ENCODE results near the gene PCID2.

Gene PCID2

GRCh38 chr13:113167575-113167974, 40.9 kb downstream of the PCID2 start:
- no peak overlapping the region for H3K4me3 ChIP-seq
- no peak overlapping the region for H3K27ac ChIP-seq
- H3K4me1 ChIP-seq, result no peaks in the 10 kb centered on the region
- H3K36me3 ChIP-seq, result peaks cover 19 to 42% (median 22%) of the 10 kb centered on the region in 3 donors
- TF ChIP-seq CTCF (IDR thresholded peaks at IDR 0.05), result no peak
- no peaks in the 10 kb centered on the region for H3K9me3 ChIP-seq
- peaks cover 0 to 14% of the 10 kb centered on the region in 2 donors for H3K27me3 ChIP-seq
- DNase-seq, result no peak
- intact Hi-C loops (cut with DNase I; ENCODE audit: low total_unique reads), result no loop called here

GRCh38 chr13:113167155-113167554, 41.3 kb downstream of the PCID2 start:
- no peaks in the 10 kb centered on the region for H3K9me3 ChIP-seq
- peaks cover 15 to 38% (median 18%) of the 10 kb centered on the region in 3 donors for H3K36me3 ChIP-seq
- no peak overlapping the region for H3K4me3 ChIP-seq
- H3K27ac ChIP-seq, result no peak overlapping the region
- intact Hi-C loops (cut with DNase I; ENCODE audit: low total_unique reads), result no loop called here
- H3K4me1 ChIP-seq, result no peaks in the 10 kb centered on the region
- DNase-seq, result no peak
- peaks cover 0 to 14% of the 10 kb centered on the region in 2 donors for H3K27me3 ChIP-seq
- no peak for TF ChIP-seq CTCF (IDR thresholded peaks at IDR 0.05)

- intact Hi-C loops (cut with DNase I; ENCODE audit: low total_unique reads), result no loop called here
- Histone ChIP-seq H3K9me3 (no peaks in the 10 kb centered on the region), H3K4me1 (no peaks in the 10 kb centered on the region), H3K27ac (no peak overlapping the region), H3K36me3 (peaks cover 10 to 33% (median 13%) of the 10 kb centered on the region in 3 donors), H3K4me3 (no peak overlapping the region), H3K27me3 (peaks cover 0 to 14% of the 10 kb centered on the region in 2 donors)
- no peak for DNase-seq
- TF ChIP-seq CTCF (IDR thresholded peaks at IDR 0.05), result no peak
Measured at GRCh38 chr13:113166681-113167080, 41.8 kb downstream of the PCID2 start.

GRCh38 chr13:113166266-113166665, 42.2 kb downstream of the PCID2 start:
- intact Hi-C loops (cut with DNase I; ENCODE audit: low total_unique reads), result no loop called here
- H3K9me3 ChIP-seq, result no peaks in the 10 kb centered on the region
- no peak for DNase-seq
- TF ChIP-seq CTCF (IDR thresholded peaks at IDR 0.05), result no peak
- H3K36me3 ChIP-seq, result peaks cover 6 to 29% (median 9%) of the 10 kb centered on the region in 3 donors
- H3K27ac ChIP-seq, result no peak overlapping the region
- H3K4me3 ChIP-seq, result no peak overlapping the region
- H3K27me3 ChIP-seq, result peaks cover 0 to 18% of the 10 kb centered on the region in 2 donors
- no peaks in the 10 kb centered on the region for H3K4me1 ChIP-seq

GRCh38 chr13:113164492-113164891, 44.0 kb downstream of the PCID2 start:
- intact Hi-C loops (cut with DNase I; ENCODE audit: low total_unique reads), result no loop called here
- H3K27me3 ChIP-seq, result peaks cover 0 to 19% of the 10 kb centered on the region in 2 donors
- H3K9me3 ChIP-seq, result no peaks in the 10 kb centered on the region
- H3K36me3 ChIP-seq, result peaks cover under 1 to 14% (median 3%) of the 10 kb centered on the region in 3 donors
- H3K27ac ChIP-seq, result no peak overlapping the region
- no peak for TF ChIP-seq CTCF (IDR thresholded peaks at IDR 0.05)
- H3K4me3 ChIP-seq, result no peak overlapping the region
- H3K4me1 ChIP-seq, result no peaks in the 10 kb centered on the region
- no peak for DNase-seq

Measured in tibial artery (tissue), 4 donors.